Retina (tissue), 1 donor: ENCODE results near the gene ZNF14.
"Not testable (repeated sequence)": the region's sequence is repeated elsewhere in the genome, so short reads cannot be mapped to it uniquely, and the experiment has no call there.

Source experiments
- DNase-seq: peaks from one replicate; pipeline ENCODE4 v3.0.0-alpha.2; 2016

The ZNF14 gene

DNA sequence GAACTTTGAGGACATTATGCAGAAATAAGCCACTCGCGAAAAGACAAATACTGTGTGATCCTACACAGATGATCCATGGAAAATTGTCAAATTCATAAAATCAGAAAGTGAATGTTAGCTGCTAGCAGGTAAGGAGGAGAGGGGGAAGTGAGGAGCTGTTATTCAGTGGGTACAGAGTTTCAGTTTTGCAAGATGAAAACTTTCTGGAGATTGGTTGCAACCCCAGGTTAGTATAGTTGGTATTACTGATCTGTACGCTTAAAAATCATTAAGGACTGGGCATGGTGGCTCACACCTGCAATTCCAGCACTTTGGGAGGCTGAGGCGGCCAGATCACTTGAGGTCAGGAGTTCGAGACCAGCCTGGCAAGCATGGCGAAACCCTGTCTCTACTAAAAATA, 46.3 kb downstream of the ZNF14 start:
- no peak for DNase-seq

DNA sequence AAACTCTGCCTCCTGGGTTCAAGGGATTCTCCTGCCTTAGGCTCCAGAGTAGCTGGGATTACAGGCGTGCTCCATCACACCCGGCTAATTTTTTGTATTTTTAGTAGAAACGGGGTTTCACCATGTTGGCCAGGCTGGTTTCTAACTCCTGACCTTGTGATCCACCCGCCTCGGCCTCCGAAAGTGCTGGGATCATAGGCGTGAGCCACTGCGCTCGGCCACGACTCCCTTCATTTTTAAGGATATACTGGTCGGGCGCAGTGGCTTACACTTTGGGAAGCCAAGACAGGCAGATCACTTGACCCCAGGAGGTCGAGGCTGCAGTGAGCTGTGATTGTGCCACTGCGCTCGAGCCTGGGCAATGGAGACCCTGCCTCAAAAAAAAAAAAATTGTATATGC, 46.8 kb downstream of the ZNF14 start:
- DNase-seq, result not testable (repeated sequence)

DNA sequence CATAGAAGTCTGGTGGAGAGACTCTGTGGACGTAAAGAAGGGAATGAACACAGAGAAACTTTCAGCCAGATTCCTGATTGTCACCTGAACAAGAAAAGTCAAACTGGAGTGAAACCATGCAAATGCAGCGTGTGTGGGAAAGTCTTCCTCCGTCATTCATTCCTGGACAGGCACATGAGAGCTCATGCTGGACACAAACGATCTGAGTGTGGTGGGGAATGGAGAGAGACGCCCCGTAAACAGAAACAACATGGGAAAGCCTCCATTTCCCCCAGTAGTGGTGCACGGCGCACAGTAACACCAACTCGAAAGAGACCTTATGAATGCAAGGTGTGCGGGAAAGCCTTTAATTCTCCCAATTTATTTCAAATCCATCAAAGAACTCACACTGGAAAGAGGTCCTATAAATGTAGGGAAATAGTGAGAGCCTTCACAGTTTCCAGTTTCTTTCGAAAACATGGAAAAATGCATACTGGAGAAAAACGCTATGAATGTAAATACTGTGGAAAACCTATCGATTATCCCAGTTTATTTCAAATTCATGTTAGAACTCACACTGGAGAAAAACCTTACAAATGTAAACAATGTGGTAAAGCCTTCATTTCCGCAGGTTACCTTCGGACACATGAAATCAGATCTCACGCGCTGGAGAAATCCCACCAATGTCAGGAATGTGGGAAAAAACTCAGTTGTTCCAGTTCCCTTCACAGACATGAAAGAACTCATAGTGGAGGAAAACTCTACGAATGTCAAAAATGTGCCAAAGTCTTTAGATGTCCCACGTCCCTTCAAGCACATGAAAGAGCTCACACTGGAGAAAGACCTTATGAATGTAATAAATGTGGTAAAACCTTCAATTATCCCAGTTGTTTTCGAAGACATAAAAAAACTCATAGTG, 53.5 kb downstream of the ZNF14 start:
- no peak for DNase-seq

DNA sequence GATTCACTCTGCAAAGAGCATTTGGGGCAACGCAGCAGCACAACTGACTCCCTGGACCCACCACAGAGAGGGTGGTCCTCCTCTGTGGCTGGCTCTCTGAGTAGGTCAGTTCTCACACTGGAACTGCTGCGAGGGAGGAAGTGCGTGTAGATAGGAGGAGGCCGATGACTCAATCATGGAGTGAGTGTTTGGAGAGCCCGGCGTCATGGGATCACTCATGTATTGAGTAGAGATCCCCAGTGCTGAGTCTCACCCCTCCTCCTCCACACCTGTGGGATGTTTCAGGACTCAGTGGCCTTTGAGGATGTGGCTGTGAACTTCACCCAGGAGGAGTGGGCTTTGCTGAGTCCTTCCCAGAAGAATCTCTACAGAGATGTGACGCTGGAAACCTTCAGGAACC, 55.3 kb downstream of the ZNF14 start:
- no peak for DNase-seq

DNA sequence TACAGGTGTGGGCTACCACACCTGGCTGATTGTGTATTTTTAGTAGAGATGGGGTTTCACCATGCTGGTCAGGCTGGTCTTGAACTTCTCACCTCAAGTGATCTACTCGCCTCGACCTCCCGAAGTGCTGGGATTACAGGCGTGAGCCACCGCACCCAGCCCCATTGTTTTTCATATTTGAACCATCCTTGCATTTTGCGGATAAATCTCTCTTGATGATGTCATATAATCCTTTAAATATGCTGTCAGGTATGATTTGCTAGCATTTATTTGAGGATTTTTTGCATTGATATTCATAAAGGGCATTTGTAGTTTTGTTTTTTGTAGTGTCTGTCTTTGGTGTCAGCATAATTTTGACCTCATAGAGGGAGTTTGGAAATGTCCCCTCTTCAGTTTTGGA, 58.6 kb downstream of the ZNF14 start:
- no peak for DNase-seq

DNA sequence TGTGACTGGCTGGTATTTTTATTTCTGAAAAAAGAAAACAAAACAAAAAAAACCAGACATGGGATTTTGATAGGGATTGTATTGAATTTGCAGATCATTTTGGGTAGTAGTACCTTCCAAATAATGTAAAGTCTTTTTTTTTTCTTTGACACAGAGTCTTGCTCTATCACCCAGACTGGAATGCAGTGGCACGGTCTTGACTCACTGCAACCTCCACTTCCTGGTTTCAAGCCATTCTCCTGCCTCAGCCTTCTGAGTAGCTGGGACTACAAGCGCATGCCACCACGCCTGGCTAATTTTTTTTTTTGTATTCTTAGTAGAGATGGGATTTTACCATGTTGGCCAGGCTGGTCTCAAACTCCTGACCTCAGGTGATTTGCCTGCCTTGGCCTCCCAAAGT, 60.1 kb downstream of the ZNF14 start:
- no peak for DNase-seq

DNA sequence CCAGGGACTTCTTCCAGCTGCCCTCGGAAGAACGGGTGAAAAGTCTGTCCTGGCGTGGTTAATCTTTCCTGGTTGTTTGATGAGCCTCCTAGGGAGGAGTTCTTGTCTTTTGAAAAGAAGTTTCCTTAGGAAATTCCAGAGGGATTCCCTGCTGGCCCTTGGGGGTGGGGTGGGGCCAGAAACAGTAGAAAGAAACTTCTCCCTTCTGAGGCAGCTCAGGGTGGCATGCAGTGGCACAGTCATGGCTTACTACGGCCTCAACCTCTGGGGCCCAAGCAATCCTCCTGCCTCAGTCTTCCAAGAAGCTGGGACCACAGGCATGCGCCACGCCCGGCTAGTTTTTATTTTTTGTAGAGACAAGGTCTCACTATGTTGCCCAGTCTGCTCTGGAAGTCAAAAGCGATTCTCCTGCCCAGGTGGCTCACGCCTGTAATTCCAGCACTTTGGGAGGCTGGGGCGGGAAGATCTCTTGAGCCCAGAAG, 62.8 kb downstream of the ZNF14 start:
- DNase-seq, result no peak

DNA sequence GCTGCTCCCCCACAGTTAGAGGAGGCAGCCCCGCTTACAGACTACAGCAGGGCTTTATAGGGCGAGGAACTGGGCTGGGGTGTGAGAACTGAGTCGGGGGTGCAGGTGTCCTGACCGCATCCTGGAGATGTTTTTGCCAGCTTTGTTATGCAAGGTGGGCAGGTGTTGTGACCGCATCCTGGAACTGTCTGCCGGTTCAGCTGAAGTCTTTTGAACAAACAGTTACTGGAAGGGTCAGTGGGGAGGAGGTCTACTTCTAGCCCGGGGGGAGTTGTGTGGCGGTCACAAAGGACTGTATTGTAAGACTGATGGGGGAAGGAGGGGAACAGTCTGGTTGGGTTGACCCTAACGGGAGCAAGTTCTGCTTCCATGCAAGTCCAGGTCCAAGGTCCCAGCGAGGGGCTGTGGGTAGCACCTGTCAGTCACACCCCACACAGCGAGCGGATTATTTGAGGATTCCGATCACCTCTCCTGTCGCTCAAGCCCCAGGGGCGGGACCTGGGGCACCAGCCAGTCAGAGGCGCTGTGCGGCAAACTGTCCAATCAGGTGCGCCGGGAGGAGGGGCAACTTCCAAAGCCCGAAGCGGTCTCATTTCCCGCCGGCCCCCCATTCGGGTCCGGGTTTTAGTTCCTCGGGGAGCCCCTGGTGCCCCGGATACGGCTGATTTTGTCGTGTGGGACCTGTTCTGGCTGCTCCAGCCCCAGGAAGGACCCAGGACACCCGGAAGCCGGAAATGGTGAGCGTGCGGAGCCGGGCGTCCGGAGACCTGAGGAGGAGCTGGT, 64.5 kb downstream of the ZNF14 start, which contains the start of gene ZNF101:
Gene ZNF101, plus strand, starts transcription at position 610 of the 783 bp plus-strand sequence. Its CDS starts 125 bp downstream, at position 735.
- DNase-seq, result peak; percentile 94

DNA sequence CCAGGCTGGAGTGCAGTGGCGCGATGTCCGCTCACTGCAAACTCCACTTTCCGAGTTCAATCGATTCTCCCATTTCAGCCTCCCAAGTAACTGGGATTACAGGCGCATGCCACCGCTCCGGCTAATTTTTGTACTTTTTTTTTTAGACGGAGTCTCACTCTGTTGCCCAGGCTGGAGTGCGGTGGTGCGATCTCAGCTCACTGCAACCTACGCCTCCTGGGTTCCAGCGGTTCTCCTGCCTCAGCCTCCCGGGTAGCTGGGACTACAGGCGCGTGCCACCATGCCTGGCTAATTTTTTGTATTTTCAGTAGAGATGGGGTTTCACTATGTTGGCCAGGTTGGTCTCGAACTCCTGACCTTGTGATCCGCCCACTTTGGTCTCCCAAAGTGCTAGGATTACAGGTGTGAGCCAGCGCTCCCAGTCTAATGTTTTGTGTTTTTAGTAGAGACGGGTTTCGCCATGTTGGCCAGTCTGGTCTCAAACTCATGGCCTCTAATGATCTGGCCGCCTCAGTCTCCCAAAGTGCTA, 67.4 kb downstream of the ZNF14 start:
- not testable (repeated sequence) for DNase-seq

DNA sequence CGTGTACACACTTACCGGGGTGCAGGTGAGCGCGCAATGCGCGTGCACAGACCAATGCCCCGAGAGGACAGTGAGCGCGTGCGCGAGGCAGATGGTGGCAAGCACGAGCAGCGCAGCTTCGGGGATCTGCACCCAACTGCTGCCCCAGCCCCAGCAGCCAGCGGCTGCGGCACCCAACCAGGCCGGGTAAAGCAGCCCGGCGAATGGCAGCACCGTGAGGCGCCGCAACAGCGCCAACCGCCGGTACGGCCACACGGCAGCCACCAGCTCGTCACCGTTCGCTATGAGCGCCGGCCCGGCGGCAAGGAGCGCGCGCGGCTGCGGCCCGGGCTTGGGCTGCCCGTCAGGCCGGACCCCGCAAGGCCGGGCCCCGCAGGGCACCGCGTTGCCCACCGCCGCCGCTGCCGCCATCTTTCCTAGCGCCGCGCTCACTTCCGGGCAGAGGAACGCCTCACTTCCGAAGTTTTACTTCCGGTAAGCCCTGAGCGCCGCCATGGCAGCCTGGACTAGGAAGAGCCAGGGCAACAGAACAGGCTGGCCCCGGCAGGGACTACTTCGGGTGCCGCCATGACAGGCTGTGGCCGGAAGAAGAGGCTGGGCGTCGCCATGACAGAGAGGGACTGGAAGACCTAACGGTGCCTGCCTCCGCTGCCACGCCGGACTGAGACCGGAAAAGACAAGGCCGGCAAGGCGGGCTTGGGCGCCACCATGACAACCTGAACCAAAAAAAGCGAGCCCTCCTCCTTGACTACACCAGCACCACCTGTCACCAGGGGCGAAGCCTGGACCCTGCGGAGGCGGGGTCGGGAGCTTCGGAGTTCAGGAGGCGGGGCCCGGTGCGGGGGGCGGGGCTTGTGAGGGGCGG, 69.4 kb downstream of the ZNF14 start, which contains the start of gene ATP13A1:
Gene ATP13A1, minus strand, starts transcription at position 421 of the 865 bp plus-strand sequence. Its CDS starts 10 bp downstream, at position 411.
- peak; percentile 98 for DNase-seq

DNA sequence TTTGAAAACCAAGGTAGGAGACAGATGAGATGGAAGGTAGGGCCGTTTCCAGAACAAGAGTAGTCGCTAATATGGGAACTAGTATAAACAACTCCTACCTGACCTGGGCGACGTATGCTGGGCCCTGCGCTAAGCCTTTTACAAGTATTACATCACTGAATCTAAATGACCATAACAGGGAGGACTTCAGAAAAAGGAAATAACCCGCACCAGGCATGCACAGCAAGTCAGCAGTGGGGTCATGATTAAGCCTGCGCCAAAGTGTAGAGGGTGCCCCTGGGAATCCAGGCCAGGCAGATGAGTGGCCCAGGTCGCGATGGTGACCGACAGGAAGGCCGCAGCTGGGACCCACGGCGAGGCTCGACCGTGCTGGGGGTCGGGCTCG, 70.0 kb downstream of the ZNF14 start:
- peak; percentile 53 for DNase-seq

DNA sequence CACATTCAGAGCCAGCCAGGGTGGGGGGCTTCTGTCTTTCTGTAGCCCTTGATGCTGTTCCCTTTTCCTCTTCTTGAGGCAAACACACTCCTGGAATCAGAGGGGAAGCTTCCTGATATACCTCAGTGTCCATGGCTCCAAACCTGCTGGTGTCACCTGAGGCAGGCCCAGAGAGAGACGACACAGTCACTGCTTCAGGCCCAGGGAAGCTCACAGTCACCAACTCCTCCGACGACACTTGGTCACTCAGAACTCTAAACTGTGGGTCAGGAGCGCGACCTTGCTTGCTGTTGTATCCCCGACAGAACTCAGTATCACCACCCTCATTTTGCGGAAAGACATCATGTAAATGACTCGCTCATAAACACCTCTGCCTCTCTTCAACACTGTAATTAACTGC, 70.6 kb downstream of the ZNF14 start:
- DNase-seq, result no peak

DNA sequence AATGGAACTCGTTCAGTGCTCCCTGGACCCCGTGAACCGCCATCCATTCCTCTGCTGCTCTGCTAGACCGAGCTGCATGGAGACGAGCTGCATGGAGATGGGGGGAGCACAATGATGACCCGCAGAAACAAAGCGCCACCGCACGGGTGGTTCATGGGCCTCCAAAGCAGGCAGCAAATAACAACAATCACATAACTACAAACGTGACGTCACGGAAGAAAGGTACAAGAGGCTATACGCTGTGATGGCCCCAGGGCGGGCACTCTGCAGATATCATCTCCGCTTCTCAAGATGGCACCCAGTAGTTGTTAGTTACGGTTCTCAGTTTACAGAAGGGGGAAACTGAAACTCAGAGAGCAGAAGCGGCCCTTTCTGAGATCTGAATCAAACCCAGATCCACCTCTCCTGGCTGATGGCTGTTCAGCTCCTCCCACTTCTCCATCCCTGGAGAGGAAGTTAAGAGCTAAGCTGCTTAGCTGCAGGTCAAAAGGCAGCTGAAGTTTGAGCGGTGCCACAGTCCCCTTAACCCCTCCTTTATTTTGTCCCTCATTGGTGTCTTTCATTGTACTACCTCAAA, 71.1 kb downstream of the ZNF14 start:
- DNase-seq, result no peak

DNA sequence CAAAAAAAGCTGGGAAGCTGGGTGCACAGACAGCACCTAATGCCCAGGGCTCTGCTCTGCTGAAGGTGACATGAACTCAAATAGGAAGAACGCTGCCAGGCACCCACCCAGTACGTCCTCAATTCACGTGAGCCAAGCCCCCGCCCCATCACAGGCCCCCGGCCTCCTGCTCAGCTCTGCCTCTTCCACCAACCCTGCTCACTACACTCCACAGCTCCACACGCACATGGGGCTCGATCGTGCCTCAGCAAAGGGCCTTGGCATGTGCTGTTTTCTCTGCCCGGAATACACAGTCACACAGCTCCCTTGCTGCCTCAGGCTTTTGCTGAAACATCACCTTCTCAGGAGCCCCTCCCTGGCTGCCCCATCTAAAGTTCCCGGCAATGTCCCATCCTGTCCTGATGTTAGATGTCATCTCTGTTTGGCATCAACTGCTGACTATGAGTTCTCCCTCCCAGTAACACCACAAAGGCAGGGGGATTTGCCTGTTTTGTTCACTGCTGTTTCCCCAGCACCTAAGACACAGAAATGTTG, 71.7 kb downstream of the ZNF14 start:
- no peak for DNase-seq
